8988T (cell line): Measurements from ENCODE around the gene RPL37.
"Not testable (repeated sequence)": the region's sequence is repeated elsewhere in the genome, so short reads cannot be mapped to it uniquely, and the experiment has no call there.

Experiments
- DNase-seq: peaks from one replicate; pipeline ENCODE4 v3.0.0; 2011

The RPL37 gene

DNA sequence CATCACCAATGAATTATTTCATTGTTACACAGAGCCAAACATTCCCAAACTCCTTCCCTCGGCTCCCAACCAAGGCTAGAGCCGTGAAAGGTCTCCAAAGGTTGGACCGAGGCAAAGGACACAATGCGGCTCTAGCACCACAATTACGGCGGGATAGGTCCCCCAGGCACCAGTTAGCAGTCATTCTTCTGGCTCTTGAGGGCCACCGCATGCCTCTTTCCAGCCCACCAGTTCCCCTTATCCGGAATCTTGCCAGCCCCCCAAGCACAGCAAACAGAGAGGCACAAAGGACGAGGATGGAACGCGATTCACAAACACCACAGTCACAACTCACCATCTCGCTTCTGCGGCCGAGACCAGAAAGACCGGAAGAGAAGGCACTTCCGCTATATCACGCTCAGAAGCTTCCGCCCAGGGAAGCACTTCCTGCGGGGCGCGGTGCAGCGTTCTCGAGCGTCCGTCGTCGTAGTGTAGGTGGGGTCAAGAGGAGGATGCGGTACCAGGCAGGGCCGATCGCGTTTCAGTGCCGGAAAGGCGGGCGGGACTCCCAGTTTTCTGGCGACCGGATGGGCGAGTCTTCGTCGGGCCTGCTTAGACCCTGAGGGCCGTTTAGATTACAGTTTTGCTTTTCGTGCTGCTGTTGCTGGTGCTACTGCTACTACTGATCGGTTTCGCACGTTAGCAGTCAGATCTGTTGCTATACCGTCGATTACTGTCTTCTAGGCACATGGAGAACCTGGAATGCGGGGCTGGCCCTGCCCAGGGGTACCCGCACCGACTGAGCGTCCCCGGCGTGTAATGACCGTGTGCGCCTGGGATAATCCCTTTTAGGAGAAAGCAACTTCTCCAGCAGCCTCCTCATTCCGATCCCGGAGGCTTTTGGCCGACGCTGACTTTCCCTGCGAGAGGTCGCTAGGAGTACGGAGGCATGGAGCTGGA is at the start of gene RPL37:
Gene RPL37 (minus strand): TSS at position 374 of the 939 bp plus-strand sequence. CDS start 37 bp downstream, at position 337.
- DNase-seq, result peak; percentile 84

GRCh38 chr5:40883051-40883450 is 48.0 kb upstream of the RPL37 start:
- DNase-seq, result not testable (repeated sequence)

DNA sequence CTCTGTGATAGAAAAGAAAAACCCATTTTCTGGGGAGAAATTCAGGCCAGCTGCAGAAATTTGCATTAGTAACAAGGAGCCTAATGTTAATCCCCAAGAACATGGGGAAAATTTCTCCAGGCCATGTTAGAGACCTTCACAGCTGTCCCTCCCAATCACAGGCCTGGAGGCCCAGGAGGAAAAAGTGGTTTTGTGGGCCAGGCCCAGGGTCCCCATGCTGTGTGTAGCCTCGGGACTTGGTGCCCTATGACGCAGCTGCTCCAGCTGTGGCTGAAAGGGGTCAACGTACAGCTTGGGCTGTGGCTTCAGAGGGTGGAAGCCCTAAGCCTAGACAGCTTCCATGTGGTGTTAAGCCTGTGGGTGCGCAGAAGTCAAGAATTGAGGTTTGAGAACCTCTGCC is 47.3 kb upstream of the RPL37 start:
- no peak for DNase-seq

DNA sequence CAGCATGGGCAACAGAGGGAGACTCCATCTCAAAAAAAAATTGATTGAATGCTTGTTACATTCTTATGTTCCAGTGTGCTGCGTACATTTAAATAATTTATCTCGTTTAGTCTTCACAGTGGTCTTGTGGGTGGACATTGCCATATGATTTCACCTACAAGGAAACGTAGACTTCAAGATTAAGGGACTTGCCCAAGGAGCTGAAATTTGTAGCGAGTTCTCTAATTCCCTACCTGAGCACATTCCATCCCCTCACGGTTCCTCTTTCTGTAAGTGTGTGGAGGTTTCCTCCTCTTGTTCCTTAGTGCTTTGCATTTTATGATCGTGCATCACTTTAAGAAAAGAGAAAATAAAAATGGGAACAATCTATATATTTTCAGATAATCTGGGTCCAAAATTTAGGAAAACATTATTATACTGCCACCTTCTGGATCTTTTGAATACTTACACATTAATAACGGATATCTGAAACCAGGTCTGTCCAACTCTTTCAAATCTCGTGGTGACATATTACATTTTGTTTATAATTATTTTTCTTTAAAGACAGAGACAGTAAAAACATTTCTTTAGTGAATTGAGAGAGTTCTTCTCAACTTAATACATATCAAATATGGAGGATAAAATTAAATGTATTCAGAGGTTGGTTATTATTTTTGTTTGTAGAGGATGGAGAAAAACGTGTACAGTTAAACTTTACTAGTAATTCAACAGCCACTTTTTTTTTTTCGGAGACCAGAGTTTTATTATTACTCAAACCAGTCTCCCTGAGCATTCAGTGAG is 44.3 kb upstream of the RPL37 start:
- no peak for DNase-seq

DNA sequence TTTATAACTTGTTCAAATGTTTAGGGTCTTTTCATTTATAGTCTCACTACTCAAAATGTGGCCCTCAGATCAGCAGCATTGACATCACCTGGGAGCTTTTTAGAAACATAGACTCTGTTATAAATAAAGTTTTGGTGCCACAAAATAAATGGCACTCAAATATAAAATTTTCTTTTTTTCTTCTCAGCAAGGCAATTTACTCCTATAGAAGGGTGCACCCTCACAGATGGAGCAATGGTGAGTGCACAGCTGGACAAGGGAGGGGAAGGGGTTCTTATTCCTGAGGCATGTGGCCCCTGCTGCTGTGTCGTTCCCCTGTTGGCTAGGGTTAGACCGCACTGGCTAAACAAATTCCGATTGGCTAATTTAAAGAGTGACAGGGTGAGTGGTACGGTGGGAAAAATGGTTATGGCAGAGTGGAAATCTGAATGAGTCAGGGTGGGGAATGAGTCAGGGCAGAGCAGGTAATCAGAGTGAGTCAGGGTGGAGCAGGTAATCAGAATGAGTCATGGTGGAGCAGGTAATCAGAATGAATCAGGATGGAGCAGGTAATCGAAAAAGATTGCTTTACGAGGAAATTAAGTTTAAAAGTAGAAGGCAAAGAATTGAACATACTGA is 42.5 kb upstream of the RPL37 start:
- no peak for DNase-seq

DNA sequence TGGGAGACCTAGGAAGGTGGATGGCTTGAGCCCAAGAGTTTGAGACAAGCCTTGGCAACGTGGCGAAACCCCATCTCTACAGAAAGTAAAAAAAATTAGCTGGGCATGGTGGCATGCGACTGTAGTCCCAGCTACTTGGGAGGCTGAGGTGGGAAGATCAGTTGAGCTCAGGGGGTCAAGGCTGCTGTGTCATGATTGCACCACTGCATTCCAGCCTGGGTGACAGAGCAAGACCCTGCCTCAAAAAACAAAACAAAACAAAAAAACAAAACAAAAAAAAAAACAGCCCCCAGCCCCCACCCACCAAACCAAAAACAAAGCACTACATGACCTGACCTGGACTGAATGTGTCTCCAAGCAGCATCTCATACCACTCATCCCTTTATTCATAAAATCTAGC is 40.9 kb upstream of the RPL37 start:
- no peak for DNase-seq

DNA sequence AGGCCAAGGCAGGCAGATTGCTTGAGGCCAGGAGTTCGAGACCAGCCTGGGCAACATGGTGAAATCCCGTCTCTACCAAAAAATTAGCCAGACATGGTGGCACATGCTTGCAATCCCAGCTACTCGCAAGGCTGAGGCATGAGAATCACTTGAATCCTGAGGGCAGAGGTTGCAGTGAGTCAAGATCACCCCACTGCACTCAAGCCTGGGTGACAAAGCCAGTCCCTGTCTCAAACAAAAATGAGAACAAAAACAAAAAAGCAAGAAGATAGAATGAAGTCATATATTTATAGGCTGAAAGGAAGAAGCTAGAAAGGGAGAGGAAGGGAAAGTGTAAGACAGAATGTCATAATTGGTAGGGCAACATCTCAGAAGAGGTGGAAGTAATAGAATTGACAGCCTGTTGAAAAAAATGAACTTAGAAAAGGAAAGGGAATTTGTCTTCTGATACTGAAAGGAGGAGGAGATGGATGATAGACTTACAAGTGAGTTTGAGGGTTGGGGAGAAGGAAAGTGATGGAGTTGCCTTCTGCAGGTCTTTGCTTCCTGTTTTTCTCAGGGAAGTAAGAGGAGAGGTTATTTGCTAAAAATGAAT is 38.4 kb upstream of the RPL37 start:
- DNase-seq, result no peak

GRCh38 chr5:40872253-40872652 is 37.2 kb upstream of the RPL37 start:
- not testable (repeated sequence) for DNase-seq

- DNase-seq, result no peak
Observed at GRCh38 chr5:40871177-40871576, 36.2 kb upstream of the RPL37 start.

DNA sequence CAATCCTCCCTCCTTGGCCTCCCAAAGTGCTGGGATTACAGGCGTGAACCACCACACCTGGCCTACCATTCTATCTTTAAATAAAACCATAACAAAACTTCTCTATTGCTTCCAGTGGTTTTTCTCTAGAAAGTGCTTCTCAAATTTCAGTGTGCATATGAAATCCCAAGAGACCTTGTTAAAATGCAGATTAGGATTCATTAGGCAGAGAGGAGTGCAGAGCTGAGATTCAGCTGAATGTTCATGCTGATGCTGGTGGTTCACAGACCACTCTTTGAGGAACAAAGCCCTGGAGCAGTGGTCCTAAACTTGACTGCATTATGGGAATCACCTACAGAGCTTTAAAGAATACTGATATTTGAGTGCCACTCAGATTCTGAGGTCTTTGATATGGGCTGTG is 34.4 kb upstream of the RPL37 start:
- no peak for DNase-seq

DNA sequence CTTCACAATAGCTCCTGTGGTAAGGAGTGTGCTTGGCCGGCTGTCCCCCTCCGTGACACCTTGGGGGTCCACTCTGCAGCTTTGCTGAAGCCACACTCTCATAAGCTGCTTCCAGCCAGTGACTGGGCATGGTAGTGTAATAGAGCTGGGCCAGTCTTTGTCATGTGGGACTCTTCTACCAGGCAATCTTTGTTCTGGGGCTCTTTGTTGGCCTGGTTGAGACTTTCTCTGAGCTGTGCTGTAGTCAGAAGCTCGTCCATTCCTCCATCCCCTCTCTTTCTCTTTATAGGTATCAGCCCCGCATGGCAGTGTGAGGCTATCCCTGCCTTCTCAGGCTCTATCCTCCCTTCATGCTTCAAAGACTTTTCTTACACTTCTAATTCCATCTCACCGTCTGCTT is 31.8 kb upstream of the RPL37 start:
- no peak for DNase-seq

- not testable (repeated sequence) for DNase-seq
Observed at GRCh38 chr5:40865004-40865403, 30.0 kb upstream of the RPL37 start.

GRCh38 chr5:40860711-40861110 is 25.7 kb upstream of the RPL37 start:
- no peak for DNase-seq

DNA sequence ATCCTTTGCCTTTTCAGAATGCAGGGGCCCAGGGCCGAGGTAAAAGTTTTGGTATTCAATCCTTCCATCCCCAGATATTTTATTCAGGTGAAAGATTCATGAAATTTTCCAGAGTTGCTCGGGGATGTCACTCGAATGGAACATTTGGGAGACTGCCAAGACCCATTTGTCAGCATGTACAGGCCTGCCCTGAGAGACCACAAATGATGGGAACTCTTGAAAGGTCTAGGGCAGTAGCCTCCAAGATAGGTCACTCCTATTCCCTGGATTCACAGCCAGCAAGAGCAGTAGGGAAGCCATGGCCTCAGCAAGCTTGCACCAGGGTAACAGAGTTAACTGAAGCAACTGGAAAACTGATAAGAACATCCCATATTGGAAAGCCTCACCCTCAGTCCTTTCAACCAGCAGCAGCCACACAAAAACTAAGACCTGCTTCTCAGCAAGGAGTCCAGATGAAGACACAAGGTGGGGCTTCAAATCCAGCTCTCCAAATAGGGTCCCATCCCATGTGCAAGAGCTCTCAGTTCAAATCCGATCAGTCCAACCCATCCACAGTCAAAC is 18.7 kb upstream of the RPL37 start:
- no peak for DNase-seq

DNA sequence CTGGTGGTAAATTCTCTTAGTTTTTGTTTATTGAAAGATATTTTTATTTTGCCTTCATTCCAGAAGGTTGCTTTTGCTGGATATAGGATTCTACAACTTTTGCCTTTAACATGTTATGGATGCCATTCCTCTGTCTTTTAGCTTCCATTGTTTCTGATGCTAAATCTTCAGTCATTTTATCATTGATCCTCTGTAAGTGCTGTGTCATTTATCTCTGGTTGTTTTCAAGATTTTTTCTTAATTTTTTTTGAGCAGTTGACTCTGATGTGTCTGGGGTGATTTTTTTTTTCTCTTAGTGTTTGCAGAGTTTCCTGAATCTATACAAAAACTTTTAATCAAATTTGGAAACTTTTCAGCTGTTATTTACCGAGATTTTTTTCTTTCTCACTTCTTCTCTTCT is 12.5 kb upstream of the RPL37 start:
- no peak for DNase-seq

GRCh38 chr5:40846371-40846770 is 11.3 kb upstream of the RPL37 start:
- no peak for DNase-seq

DNA sequence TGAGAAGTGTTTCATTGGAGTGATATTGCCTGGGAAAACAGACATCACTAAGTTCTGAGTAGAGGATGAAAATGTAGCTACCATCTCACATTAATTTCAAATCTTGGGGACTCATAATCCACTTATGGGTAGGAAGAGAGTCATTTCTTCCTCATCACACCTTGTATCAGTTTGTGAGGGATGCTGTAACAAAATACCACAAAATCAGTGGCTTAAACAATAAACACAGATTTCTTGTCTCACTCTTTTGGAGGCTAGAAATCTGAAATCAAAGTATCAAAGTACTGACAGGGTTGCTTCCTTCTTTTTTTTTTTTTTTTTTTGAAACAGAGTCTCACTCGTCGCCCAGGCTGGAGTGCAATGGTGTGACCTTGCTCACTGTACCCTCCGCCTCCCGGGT is 9.5 kb upstream of the RPL37 start:
- DNase-seq, result no peak

DNA sequence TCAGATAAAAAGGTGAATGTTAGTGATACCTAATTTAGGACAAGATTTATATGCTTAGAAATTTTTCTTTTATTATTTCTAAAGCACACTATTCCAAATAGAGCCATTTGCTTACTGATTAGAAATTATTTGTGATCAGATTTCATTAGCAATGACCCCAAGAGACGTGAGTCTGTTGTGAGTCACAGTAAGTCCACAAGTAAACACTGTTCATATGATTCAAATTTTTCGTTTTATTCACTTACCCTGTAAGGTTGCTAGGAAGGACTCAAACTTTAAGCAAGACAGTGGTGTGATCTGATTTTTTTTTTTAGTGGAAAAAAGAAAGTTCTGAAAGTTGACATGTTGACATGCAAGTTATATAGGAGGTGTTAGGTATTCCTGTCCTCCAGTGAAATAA is 7.3 kb upstream of the RPL37 start:
- DNase-seq, result no peak

DNA sequence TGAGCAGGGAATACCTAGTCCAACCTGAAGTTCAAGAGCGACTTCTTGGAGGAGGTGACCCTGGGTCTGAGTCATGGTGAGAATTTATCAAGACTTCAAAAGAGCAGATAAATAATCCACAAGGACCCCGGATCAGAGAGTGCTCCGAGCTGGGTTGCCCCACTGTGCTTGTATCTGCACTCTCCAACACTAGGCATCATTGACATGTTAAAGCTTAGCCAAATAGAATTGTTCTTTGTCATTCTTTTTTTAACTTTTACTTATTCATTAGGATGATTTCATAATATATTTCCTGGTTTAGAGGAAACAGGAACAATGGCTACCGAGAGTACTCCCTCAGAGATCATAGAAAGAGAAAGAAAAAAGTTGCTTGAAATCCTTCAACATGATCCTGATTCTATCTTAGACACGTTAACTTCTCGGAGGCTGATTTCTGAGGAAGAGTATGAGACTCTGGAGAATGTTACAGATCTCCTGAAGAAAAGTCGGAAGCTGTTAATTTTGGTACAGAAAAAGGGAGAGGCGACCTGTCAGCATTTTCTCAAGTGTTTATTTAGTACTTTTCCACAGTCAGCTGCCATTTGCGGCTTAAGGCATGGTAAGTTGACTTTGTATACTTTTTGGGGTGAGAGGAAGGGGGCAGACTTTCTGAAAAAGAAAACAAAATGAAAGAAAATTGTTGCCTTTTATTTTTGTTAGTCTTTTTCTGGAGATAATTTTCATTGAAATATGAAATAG is 6.2 kb upstream of the RPL37 start, which contains the start of gene CARD6:
Gene CARD6 (plus strand): TSS at position 300 of the 738 bp plus-strand sequence. CDS start 16 bp downstream, at position 316.
- no peak for DNase-seq

- DNase-seq, result no peak
Observed at GRCh38 chr5:40838086-40838485, 3.1 kb upstream of the RPL37 start.

GRCh38 chr5:40834391-40834848 is 602 bp downstream of the RPL37 start:
- DNase-seq, result no peak

- no peak for DNase-seq
Observed at GRCh38 chr5:40833712-40834229, 1.3 kb downstream of the RPL37 start.
